T-helper 1 cell (primary cell): ENCODE data around the gene CAST.
A peak's percentile ranks its signal among the peaks of the same experiment; 100 is the strongest.
"Not testable (repeated sequence)": the region's sequence is repeated elsewhere in the genome, so short reads cannot be mapped to it uniquely, and the experiment has no call there.

Source experiments
- DNase-seq, 5 donors: peaks; one replicate each; pipeline ENCODE4 v3.0.0-alpha.2; 2012 to 2020
- total RNA-seq, 4 donors: gene quantifications; one replicate each; lab custom pipeline; 2026; lab: John Stamatoyannopoulos, UW

The CAST gene
- 220 to 313 (median 287) reads per million in 4 donors for total RNA-seq

- peak; percentile 70 to 89 (median 71) for DNase-seq
Observed at GRCh38 chr5:96661855-96662724, at the start of gene CAST. CAST (plus strand) TSS chr5:96662376; CDS start chr5:96662423, 47 bp downstream.

- DNase-seq = peak in 4 of 5 donors; percentile 18 to 36 (median 30)
Observed at GRCh38 chr5:96614110-96614691, 48.0 kb upstream of the CAST start.

- no peak for DNase-seq
Observed at GRCh38 chr5:96615223-96615622, 47.0 kb upstream of the CAST start.

GRCh38 chr5:96616801-96617200 is 45.4 kb upstream of the CAST start:
- no peak for DNase-seq

GRCh38 chr5:96618311-96619016 is 43.7 kb upstream of the CAST start:
- not testable (repeated sequence) for DNase-seq

GRCh38 chr5:96619946-96620345 is 42.2 kb upstream of the CAST start:
- DNase-seq = no peak

GRCh38 chr5:96624596-96624995 is 37.6 kb upstream of the CAST start:
- DNase-seq = no peak

GRCh38 chr5:96625365-96625764 is 36.8 kb upstream of the CAST start:
- no peak for DNase-seq

- DNase-seq = no peak
Observed at GRCh38 chr5:96626956-96627355, 35.2 kb upstream of the CAST start.

GRCh38 chr5:96627792-96628398 is 34.3 kb upstream of the CAST start:
- DNase-seq = peak in 1 of 5 donors; percentile 25

- DNase-seq = no peak
Observed at GRCh38 chr5:96628406-96628805, 33.8 kb upstream of the CAST start.

GRCh38 chr5:96629774-96630173 is 32.4 kb upstream of the CAST start:
- no peak for DNase-seq

- no peak for DNase-seq
Observed at GRCh38 chr5:96633820-96634219, 28.4 kb upstream of the CAST start.

GRCh38 chr5:96634881-96635280 is 27.3 kb upstream of the CAST start:
- DNase-seq = no peak

GRCh38 chr5:96636046-96636445 is 26.1 kb upstream of the CAST start:
- no peak for DNase-seq

- DNase-seq = no peak
Observed at GRCh38 chr5:96636594-96636993, 25.6 kb upstream of the CAST start.

- no peak for DNase-seq
Observed at GRCh38 chr5:96637196-96637595, 25.0 kb upstream of the CAST start.

GRCh38 chr5:96638561-96638960 is 23.6 kb upstream of the CAST start:
- no peak for DNase-seq

- no peak for DNase-seq
Observed at GRCh38 chr5:96640696-96641095, 21.5 kb upstream of the CAST start.

GRCh38 chr5:96641368-96642280 is 20.6 kb upstream of the CAST start:
- DNase-seq = no peak

- DNase-seq = no peak
Observed at GRCh38 chr5:96642281-96642640, 19.9 kb upstream of the CAST start.

- no peak for DNase-seq
Observed at GRCh38 chr5:96645091-96645490, 17.1 kb upstream of the CAST start.
